Embryonic facial prominence (tissue), 1 donor: ENCODE measurements around the gene TMEM31.

Experiments used
- DNase-seq: peaks from one replicate; pipeline ENCODE4 v3.0.0-alpha.2; 2016; ENCODE audit errors: extremely low spot score

Gene TMEM31

GRCh38 chrX:103710609-103711008 lies at the start of gene TMEM31:
TSS of gene TMEM31 (plus strand) at chrX:103710909. CDS start at chrX:103712259, 1,350 bp downstream.
- no peak for DNase-seq

GRCh38 chrX:103663981-103664762 lies 46.5 kb upstream of the TMEM31 start:
- no peak for DNase-seq

GRCh38 chrX:103666202-103667107 lies 44.3 kb upstream of the TMEM31 start:
- no peak for DNase-seq

DNA sequence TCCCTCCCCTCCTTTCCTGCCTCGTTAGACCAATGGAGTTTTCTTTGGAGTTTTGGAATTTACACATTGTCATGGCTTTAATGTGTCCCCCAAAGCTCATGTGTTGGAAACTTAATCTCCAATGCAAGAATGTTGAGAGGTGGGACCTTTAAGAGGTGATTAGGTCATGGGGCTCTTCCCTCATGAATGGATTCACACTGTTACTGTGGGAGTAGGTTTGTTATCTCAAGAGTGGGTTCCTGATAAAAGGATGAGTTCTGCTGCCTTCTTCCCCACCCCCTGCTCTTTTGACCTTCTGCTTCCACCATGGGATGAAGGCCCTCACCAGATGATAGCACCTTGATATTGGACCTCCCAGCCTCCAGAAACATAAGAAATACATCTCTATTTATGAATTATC lies 41.0 kb upstream of the TMEM31 start:
- DNase-seq = no peak

DNA sequence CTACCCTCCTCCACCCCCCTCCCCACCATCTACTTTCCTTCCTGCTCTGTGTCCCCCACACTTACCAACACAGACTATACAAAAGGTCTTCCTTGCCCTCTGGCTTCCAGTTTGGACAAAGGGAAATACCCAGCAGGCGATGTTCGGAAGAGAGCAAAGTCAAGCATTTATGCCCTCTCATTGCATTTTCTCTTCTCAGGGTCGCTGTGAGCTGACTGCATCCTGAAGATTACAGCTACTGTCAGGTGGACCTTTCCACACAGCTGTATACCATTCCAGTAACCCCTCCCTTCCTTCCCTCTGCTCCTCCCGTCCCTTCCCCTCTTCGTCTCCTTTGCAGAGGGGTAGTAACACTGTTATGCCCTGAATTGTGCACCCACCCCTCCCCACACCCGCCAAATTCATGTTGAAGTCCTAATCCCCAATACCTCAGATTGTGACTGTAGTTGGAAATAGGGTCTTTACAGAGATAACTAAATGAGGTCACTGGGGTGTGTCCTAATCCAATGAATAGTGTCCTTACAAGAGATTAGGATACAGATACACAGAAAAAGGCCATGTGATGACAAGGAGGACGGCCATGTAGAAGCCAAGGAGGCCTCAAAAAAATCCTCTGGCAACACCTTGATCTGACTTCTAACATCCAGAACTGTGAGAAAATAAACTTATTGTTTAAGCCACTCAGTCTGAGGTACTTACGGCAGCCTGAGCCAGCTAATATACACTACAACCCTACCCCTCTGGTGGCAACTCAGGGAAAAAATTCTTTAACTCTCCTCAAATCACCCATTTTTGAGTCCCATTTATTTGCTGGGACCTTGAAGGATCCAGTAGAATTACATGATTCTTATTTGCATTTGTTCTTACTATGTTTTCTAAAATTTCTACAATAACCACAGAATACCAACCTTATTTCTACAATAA lies 35.9 kb upstream of the TMEM31 start:
- no peak for DNase-seq

DNA sequence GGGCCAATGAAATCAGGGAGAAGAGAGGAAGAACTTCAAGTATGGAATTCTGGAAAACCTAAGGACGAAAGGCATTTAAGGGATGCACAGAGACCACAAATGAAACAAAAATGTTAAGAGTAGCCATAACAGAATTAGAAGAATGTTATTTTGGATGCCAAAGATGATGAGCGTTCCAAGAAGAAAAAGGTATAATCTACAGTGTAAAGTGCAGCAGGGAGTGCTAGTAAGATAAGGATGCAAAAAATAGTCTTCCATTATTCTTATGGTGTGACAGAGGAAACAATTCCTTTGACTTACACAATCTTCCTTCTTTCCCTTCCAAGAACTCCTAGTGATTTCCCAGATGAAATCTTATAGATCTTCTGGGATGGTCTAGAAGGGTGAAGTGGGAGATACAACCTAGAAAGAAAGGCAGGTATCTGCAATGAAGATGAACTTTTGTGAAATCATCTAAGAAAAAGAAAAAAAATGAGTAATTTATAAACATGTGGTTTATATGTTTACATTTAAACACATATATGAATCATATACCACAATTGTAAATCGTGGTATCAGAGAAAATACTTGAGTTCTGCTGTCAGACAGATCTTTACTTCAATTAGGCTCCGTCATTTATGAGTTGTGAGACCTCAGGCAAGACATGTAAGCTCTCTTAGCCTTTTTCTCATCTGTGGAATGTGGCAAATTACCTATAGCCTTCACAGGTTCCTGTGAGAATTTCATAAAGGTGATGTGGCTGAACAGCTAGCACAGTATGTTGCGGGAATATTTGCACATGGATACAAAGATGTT lies 32.3 kb upstream of the TMEM31 start:
- DNase-seq = no peak

GRCh38 chrX:103681443-103681842 lies 29.3 kb upstream of the TMEM31 start:
- no peak for DNase-seq

DNA sequence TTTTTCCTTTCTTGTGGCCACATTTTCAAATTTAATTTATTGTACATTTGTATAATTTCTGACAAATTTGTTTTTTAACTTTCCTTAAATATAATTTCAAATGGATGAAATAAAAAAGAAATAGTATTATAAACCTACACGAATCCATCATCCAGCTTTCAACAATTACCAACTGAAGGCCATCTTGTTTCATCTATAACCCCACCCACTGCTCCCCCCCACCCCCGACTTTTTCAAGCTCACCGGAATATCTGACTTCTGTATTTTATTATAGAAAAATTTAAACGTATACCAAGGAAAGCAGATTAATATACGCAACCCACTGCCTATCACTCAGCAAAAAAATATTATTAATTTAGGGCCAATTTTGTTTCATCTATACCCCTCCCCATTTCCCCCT lies 25.3 kb upstream of the TMEM31 start:
- DNase-seq = no peak

GRCh38 chrX:103686199-103687072 lies 24.3 kb upstream of the TMEM31 start, which contains the start of gene MORF4L2:
TSS of gene MORF4L2 (minus strand) at chrX:103686699. CDS start at chrX:103677027, 9,672 bp downstream.
- peak; percentile 93 for DNase-seq

GRCh38 chrX:103687073-103687695 lies 23.5 kb upstream of the TMEM31 start:
- DNase-seq = peak; percentile 18

DNA sequence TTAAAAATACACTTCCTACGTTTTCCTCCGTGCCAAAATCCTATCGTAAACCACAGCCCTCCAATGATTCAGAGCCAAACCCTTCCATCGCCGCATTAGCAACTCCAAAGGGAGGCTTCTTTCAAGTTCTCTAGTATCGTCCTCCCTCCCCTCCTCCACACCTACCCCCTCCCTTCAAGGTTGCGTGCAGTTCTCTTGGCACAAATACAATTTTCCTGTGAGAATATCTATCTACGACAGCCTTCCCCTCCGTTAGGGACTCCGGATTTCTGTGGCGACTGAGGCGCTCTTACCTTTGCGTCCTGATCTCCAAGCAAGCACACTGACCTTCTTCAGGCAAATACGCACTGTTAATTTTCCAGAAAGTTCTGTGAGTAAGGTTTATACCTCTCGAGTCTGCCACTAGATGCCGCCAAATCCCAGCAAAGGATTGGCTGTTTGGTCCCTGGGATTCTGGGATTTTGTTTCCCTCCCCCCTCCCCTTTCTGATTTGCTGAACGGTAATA lies 23.0 kb upstream of the TMEM31 start:
- peak; percentile 60 for DNase-seq

GRCh38 chrX:103688946-103689345 lies 21.8 kb upstream of the TMEM31 start:
- no peak for DNase-seq

- DNase-seq = no peak
Observed at GRCh38 chrX:103691059-103691458, 19.6 kb upstream of the TMEM31 start.

DNA sequence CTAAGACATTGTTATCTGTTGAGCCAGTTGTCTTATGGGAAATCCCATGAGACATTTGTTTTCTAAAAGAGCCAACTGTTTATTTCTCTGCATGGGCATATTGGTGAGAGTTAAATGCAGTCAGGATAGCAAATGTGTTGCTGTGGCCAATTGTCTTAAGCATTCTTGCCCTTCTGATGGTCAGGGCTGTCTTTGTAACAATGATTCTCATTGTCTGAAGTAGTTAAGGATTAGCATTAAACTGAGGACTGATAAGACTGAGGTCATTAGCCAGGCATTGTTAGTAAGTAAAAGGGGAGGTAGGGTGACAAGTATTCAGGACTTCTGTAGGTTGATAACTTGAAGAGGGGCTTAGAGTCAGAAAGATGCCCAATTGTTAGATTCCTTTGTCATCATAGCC lies 13.0 kb upstream of the TMEM31 start:
- DNase-seq = no peak

- DNase-seq = no peak
Observed at GRCh38 chrX:103699243-103699642, 11.5 kb upstream of the TMEM31 start.

- no peak for DNase-seq
Observed at GRCh38 chrX:103704863-103705262, 5.8 kb upstream of the TMEM31 start.

DNA sequence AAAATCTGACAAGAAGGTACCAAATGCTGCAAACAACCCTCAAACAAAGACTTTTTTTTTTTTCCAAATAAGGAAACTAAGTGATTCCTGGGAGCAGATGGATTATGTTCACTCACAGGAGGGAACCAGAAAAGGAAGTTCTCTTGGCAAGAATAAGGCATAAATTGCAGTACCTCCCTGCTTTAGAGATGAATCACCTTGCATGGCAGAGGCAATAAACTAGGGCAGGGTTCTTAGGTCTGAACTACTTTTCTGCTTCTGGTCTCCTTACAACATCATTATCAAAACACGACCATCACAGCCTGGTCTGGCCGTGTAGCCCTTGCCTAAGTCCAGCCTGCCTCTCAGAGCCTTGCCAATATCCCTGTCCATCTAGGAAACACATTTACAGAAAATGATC lies 6.3 kb downstream of the TMEM31 start:
- DNase-seq = no peak

- DNase-seq = no peak
Observed at GRCh38 chrX:103718120-103718519, 7.4 kb downstream of the TMEM31 start.

- no peak for DNase-seq
Observed at GRCh38 chrX:103722505-103722904, 11.8 kb downstream of the TMEM31 start.
